GM19239 (cell line): Measurements from ENCODE around the gene SLC27A1.
"Not testable (repeated sequence)": the region's sequence is repeated elsewhere in the genome, so short reads cannot be mapped to it uniquely, and the experiment has no call there.

Experiments
- DNase-seq: peaks from one replicate; pipeline ENCODE4 v3.0.0; 2011; ENCODE audit warnings: low spot score; ENCODE audit not compliant: insufficient read length
- FAIRE-seq: peaks from 2 replicates; lab custom pipeline; 2011; peaks lifted over from hg19 to GRCh38; lab: Jason Lieb, UNC

The SLC27A1 gene

GRCh38 chr19:17455308-17456123, 14.8 kb upstream of the SLC27A1 start:
- DNase-seq (no peak), FAIRE-seq (no peak)

- DNase-seq = no peak
- no peak for FAIRE-seq
These were observed 14.2 kb upstream of the SLC27A1 start for GRCh38 chr19:17456127-17456526.

- no peak for DNase-seq
- FAIRE-seq = no peak
These were observed 12.7 kb upstream of the SLC27A1 start for GRCh38 chr19:17457616-17458015.

GRCh38 chr19:17458970-17459369, 11.4 kb upstream of the SLC27A1 start:
- FAIRE-seq = no peak

GRCh38 chr19:17460372-17461230, 9.7 kb upstream of the SLC27A1 start, which contains the start of gene NXNL1:
Gene NXNL1, minus strand, starts transcription at chr19:17460926. Its CDS starts 57 bp downstream, at chr19:17460869.
- DNase-seq = no peak
- FAIRE-seq = no peak

More at GRCh38 chr19:17458970-17459369, 11.4 kb upstream of the SLC27A1 start:
- DNase-seq = no peak

GRCh38 chr19:17466487-17466850, 3.9 kb upstream of the SLC27A1 start:
- DNase-seq = no peak
- no peak for FAIRE-seq

- FAIRE-seq (no peak), DNase-seq (no peak)
These were observed 2.6 kb upstream of the SLC27A1 start for GRCh38 chr19:17467471-17468301.

- no peak for FAIRE-seq
- no peak for DNase-seq
These were observed 1.8 kb upstream of the SLC27A1 start for GRCh38 chr19:17468302-17469091.

GRCh38 chr19:17469092-17469480, 1.2 kb upstream of the SLC27A1 start:
- DNase-seq (no peak), FAIRE-seq (no peak)

- no peak for FAIRE-seq
- DNase-seq = peak; percentile 69
These were observed 750 bp upstream of the SLC27A1 start for GRCh38 chr19:17469481-17470067.

- no peak for FAIRE-seq
- no peak for DNase-seq
These were observed 1.2 kb downstream of the SLC27A1 start for GRCh38 chr19:17471410-17472125.

GRCh38 chr19:17473041-17473440, 2.7 kb downstream of the SLC27A1 start:
- no peak for DNase-seq

GRCh38 chr19:17475011-17475540, 4.8 kb downstream of the SLC27A1 start:
- FAIRE-seq, DNase-seq: not testable (repeated sequence)

More at GRCh38 chr19:17473041-17473440, 2.7 kb downstream of the SLC27A1 start:
- no peak for FAIRE-seq

- no peak for FAIRE-seq
- no peak for DNase-seq
These were observed 5.3 kb downstream of the SLC27A1 start for GRCh38 chr19:17475541-17476115.

- DNase-seq = no peak
- FAIRE-seq = no peak
These were observed 9.0 kb downstream of the SLC27A1 start for GRCh38 chr19:17479325-17479791.

- DNase-seq (no peak), FAIRE-seq (no peak)
These were observed 11.7 kb downstream of the SLC27A1 start for GRCh38 chr19:17481986-17482385.

- FAIRE-seq (no peak), DNase-seq (no peak)
These were observed 12.7 kb downstream of the SLC27A1 start for GRCh38 chr19:17482877-17483604.
